Neural cell (in vitro differentiated cells): Measurements from ENCODE around the gene TMEM231. TPM values are rescaled to one million over a fixed set of nuclear protein-coding genes. Genes with fewer than 3 reads are reported as not detected.

Experiments
- H2AFZ ChIP-seq: fragments of 200-600, 300-800 bp; sonication (generic), shearing (Covaris generic); 2 replicates; pipeline ENCODE4 v1.6.0; 2014; ENCODE audit warnings: low read depth, mild to moderate bottlenecking, antibody characterized with exemption, low read length, moderate library complexity
- H3F3A ChIP-seq: fragments of 200-600 bp; shearing (Covaris generic); 2 replicates; pipeline ENCODE4 v1.6.1; 2016; ENCODE audit warnings: mild to moderate bottlenecking, moderate library complexity, mixed read lengths, antibody characterized with exemption, low read length; ENCODE audit not compliant: insufficient read depth, poor library complexity, severe bottlenecking
- H3K27ac ChIP-seq: fragments of 200-600, 300-800 bp; sonication (generic), shearing (Covaris generic); 2 replicates; pipeline ENCODE4 v1.5.1; 2014; ENCODE audit warnings: mild to moderate bottlenecking, low read length, moderate library complexity
- H3K27me3 ChIP-seq: fragments of 300-800, 200-600 bp; sonication (generic), shearing (Covaris generic); 2 replicates; pipeline ENCODE4 v1.6.0; 2014; ENCODE audit warnings: mild to moderate bottlenecking, low read depth, low read length, moderate library complexity; ENCODE audit not compliant: insufficient read depth
- H3K36me3 ChIP-seq: fragments of 300-800, 200-600 bp; sonication (generic), shearing (Covaris generic); 2 replicates; pipeline ENCODE4 v1.5.1; 2014; ENCODE audit warnings: mild to moderate bottlenecking, antibody characterized with exemption, low read length, moderate library complexity; ENCODE audit not compliant: insufficient read depth
- H3K4me2 ChIP-seq: fragments of 300-800, 200-600 bp; sonication (generic), shearing (Covaris generic); 2 replicates; pipeline ENCODE4 v1.6.0; 2014; ENCODE audit warnings: mild to moderate bottlenecking, low read length
- H3K4me3 ChIP-seq: fragments of 300-800, 200-600 bp; sonication (generic), shearing (Covaris generic); 2 replicates; pipeline ENCODE4 v1.5.1; 2014; ENCODE audit warnings: mild to moderate bottlenecking, low read length, moderate library complexity
- H3K79me2 ChIP-seq: fragments of 200-600 bp; shearing (Covaris generic); replicated peaks from 2 replicates; pipeline ENCODE4 v1.6.0; 2014; ENCODE audit warnings: mild to moderate bottlenecking, low read length, moderate library complexity; ENCODE audit not compliant: insufficient read depth
- H3K9ac ChIP-seq: fragments of 300-800, 200-600 bp; sonication (generic), shearing (Covaris generic); 2 replicates; pipeline ENCODE4 v1.6.1; 2016; ENCODE audit warnings: mild to moderate bottlenecking, low read length, mixed read lengths
- H3K9me2 ChIP-seq: fragments of 200-600 bp; shearing (Covaris generic); 2 replicates; pipeline ENCODE4 v1.6.1; 2016; ENCODE audit warnings: mild to moderate bottlenecking, low read length, mixed read lengths; ENCODE audit not compliant: insufficient read depth
- H3K9me3 ChIP-seq: fragments of 200-600, 300-800 bp; sonication (generic), shearing (Covaris generic); 2 replicates; pipeline ENCODE4 v1.6.1; 2016; ENCODE audit warnings: mild to moderate bottlenecking, mixed run types, low read length, moderate library complexity, mixed read lengths
- H4K20me1 ChIP-seq: fragments of 200-600 bp; shearing (Covaris generic); 2 replicates; pipeline ENCODE4 v1.6.1; 2016; ENCODE audit warnings: mild to moderate bottlenecking, mixed run types; ENCODE audit not compliant: insufficient read depth
- CTCF ChIP-seq: fragments of 450-650 bp; IDR thresholded peaks from 2 replicates; pipeline ENCODE4 v1.5.1; 2014; ENCODE audit warnings: antibody characterized with exemption, mild to moderate bottlenecking, moderate library complexity; ENCODE audit not compliant: poor library complexity, severe bottlenecking
- EP300 ChIP-seq: fragments of 450-650 bp; conservative IDR thresholded peaks from 2 replicates; pipeline ENCODE4 v1.6.1; 2014; ENCODE audit warnings: antibody characterized with exemption, mild to moderate bottlenecking, moderate library complexity; ENCODE audit not compliant: poor library complexity, severe bottlenecking
- EZH2 ChIP-seq: fragments of 200-600, 300-800 bp; shearing (Covaris generic), sonication (generic); IDR thresholded peaks from 2 replicates; pipeline ENCODE4 v1.6.1; 2014; ENCODE audit warnings: antibody characterized with exemption, low read length, borderline replicate concordance, mild to moderate bottlenecking; ENCODE audit not compliant: insufficient read depth, poor library complexity, severe bottlenecking
- MXI1 ChIP-seq: fragments of 450-650 bp; conservative IDR thresholded peaks from 2 replicates; pipeline ENCODE4 v1.6.1; 2014; ENCODE audit warnings: antibody characterized with exemption, mild to moderate bottlenecking; ENCODE audit not compliant: poor library complexity, severe bottlenecking
- POLR2AphosphoS5 ChIP-seq: IDR thresholded peaks from 2 replicates; pipeline ENCODE4 v1.6.1; 2012
- RAD21 ChIP-seq: fragments of 450-650 bp; conservative IDR thresholded peaks from 2 replicates; pipeline ENCODE4 v1.6.1; 2014; ENCODE audit warnings: antibody characterized with exemption, mild to moderate bottlenecking, moderate library complexity
- REST ChIP-seq: IDR thresholded peaks from 2 replicates; pipeline ENCODE4 v1.6.1; 2012; ENCODE audit warnings: borderline replicate concordance
- SMC3 ChIP-seq: fragments of 450-650 bp; conservative IDR thresholded peaks from 2 replicates; pipeline ENCODE4 v1.6.1; 2014; ENCODE audit warnings: antibody characterized with exemption, mild to moderate bottlenecking, moderate library complexity; ENCODE audit not compliant: poor library complexity
- TAF1 ChIP-seq: IDR thresholded peaks from 2 replicates; pipeline ENCODE4 v1.6.1; 2012; ENCODE audit warnings: low read depth
- polyA plus RNA-seq: library from polyadenylated mRNA; depleted of rRNA; stranded (reverse); fragments of >200 nt; gene quantifications from 2 replicates; pipeline ENCODE4 v1.2.3, GENCODE V29; 2014

The TMEM231 gene
- polyA plus RNA-seq, 1 donor from 2014 or later: 19.6 TPM

GRCh38 chr16:75567911-75568310 is 11.9 kb upstream of the TMEM231 start:
- no peak overlapping the region for H3K9ac ChIP-seq
- TF ChIP-seq TAF1: no peak

GRCh38 chr16:75566758-75567255 is 10.8 kb upstream of the TMEM231 start:
- Histone ChIP-seq H3K9me2 (no peaks in the 10 kb centered on the region), H3K9ac (peak overlapping the region; percentile 91), H3K27ac (peak overlapping the region; percentile 79), H3K36me3 (peaks cover 7% of the 10 kb centered on the region), H3K4me3 (peak overlapping the region; percentile 99), H3K79me2 (peaks cover 18% of the 10 kb centered on the region), H3K4me2 (peak overlapping the region; percentile 83), H3F3A (no peaks in the 10 kb centered on the region), H3K27me3 (no peaks in the 10 kb centered on the region), H4K20me1 (peaks cover 12% of the 10 kb centered on the region), H3K9me3 (no peaks in the 10 kb centered on the region), H2AFZ (peak overlapping the region; percentile 87)
- no peak for TF ChIP-seq RAD21
- no peak for TF ChIP-seq TAF1
- no peak for TF ChIP-seq CTCF
- TF ChIP-seq EZH2: no peak
- no peak for TF ChIP-seq MXI1
- TF ChIP-seq EP300: no peak
- TF ChIP-seq SMC3: no peak
- no peak for TF ChIP-seq POLR2AphosphoS5

More at GRCh38 chr16:75567911-75568310, 11.9 kb upstream of the TMEM231 start:
- H2AFZ ChIP-seq: no peak overlapping the region
- H3K9me3 ChIP-seq: no peaks in the 10 kb centered on the region
- peak overlapping the region; percentile 99 for H3K4me3 ChIP-seq
- no peaks in the 10 kb centered on the region for H3K9me2 ChIP-seq
- H3F3A ChIP-seq: no peaks in the 10 kb centered on the region
- peaks cover 12% of the 10 kb centered on the region for H4K20me1 ChIP-seq
- peaks cover 7% of the 10 kb centered on the region for H3K36me3 ChIP-seq
- no peak overlapping the region for H3K27ac ChIP-seq
- H3K27me3 ChIP-seq: no peaks in the 10 kb centered on the region
- H3K4me2 ChIP-seq: no peak overlapping the region
- H3K79me2 ChIP-seq: peaks cover 18% of the 10 kb centered on the region

- peaks cover 7% of the 10 kb centered on the region for H3K36me3 ChIP-seq
- peak within 1 kb of the TSS; percentile 95 for H3K4me2 ChIP-seq
- peaks cover 12% of the 10 kb centered on the region for H4K20me1 ChIP-seq
- H3K27me3 ChIP-seq: no peaks in the 10 kb centered on the region
- H3K9me3 ChIP-seq: no peaks in the 10 kb centered on the region
- no peaks in the 10 kb centered on the region for H3F3A ChIP-seq
- TF ChIP-seq POLR2AphosphoS5 (peak; percentile 97), MXI1 (peak; percentile 79), EZH2 (no peak), RAD21 (peak; percentile 40), EP300 (peak; percentile 57), SMC3 (peak; percentile 45), TAF1 (peak; percentile 67), CTCF (peak; percentile 12), REST (no peak)
- peak within 1 kb of the TSS; percentile 87 for H2AFZ ChIP-seq
- peaks cover 18% of the 10 kb centered on the region for H3K79me2 ChIP-seq
- peak within 1 kb of the TSS; percentile 91 for H3K9ac ChIP-seq
- peak within 1 kb of the TSS; percentile 79 for H3K27ac ChIP-seq
- H3K9me2 ChIP-seq: no peaks in the 10 kb centered on the region
- peak within 1 kb of the TSS; percentile 99 for H3K4me3 ChIP-seq
These were observed 10.1 kb upstream of the TMEM231 start, which contains the start of gene GABARAPL2 for GRCh38 chr16:75566040-75566757. GABARAPL2 (plus strand) TSS chr16:75566379; CDS start chr16:75566487, 108 bp downstream.
